ENCODE data around the gene ATP9B. TPM values are rescaled to one million over a fixed set of nuclear protein-coding genes. Genes with fewer than 3 reads are reported as not detected.

ATP9B gene
- total RNA-seq, 2 donors from 2014 or later, result 29.1 to 38.1 TPM

DNA sequence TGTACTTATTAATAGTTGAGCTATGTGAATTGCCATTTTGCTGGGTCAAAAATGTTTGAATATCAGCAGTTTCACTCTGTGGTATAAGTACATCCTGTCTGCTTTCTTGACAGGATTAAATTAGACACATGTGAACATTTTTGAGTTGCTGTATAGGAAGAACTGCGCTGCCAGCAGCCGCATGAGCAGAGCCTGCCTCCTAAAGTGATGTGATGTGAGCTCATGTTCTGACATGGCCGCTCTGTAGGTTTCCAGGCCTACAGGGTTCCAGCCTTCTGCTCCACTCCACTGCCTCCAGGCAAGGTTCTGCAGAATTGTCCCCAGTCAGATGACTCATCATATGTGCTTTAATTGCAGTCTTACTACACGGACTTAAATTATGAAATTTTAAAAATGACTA, 206.8 kb downstream of the ATP9B start:
- WGBS, 2 experiments (ENCODE audit: insufficient coverage in 1 of 2, insufficient read length in 1 of 2), result 90 to 92% methylated on average over 4 of the region's 4 CpGs
- Histone ChIP-seq H3K27me3 (ENCODE audit: control insufficient read depth, insufficient read depth, low read length, poor library complexity, severe bottlenecking) (no peaks in the 10 kb centered on the region), H3K4me3 (ENCODE audit: low read length) (no peak overlapping the region), H3K27ac (ENCODE audit: low read depth, low read length) (no peak overlapping the region), H3K9me3 (ENCODE audit: control insufficient read depth, low read length) (no peaks in the 10 kb centered on the region), H3K36me3 (ENCODE audit: control insufficient read depth, insufficient read depth, low read length) (no peaks in the 10 kb centered on the region), H3K4me1 (ENCODE audit: control insufficient read depth, insufficient read depth, low read length) (no peaks in the 10 kb centered on the region), H3K9ac (ENCODE audit: extremely low read depth, low read length, poor library complexity, severe bottlenecking) (no peak overlapping the region)
- no peak for DNase-seq
- no peak overlapping the region for H3K27ac Mint-ChIP-seq
- no peaks in the 10 kb centered on the region for H3K4me1 Mint-ChIP-seq
- H3K27me3 Mint-ChIP-seq (ENCODE audit: insufficient read depth), result no peaks in the 10 kb centered on the region
- no peak overlapping the region for H3K4me3 Mint-ChIP-seq
- TF ChIP-seq, protein P1, sequence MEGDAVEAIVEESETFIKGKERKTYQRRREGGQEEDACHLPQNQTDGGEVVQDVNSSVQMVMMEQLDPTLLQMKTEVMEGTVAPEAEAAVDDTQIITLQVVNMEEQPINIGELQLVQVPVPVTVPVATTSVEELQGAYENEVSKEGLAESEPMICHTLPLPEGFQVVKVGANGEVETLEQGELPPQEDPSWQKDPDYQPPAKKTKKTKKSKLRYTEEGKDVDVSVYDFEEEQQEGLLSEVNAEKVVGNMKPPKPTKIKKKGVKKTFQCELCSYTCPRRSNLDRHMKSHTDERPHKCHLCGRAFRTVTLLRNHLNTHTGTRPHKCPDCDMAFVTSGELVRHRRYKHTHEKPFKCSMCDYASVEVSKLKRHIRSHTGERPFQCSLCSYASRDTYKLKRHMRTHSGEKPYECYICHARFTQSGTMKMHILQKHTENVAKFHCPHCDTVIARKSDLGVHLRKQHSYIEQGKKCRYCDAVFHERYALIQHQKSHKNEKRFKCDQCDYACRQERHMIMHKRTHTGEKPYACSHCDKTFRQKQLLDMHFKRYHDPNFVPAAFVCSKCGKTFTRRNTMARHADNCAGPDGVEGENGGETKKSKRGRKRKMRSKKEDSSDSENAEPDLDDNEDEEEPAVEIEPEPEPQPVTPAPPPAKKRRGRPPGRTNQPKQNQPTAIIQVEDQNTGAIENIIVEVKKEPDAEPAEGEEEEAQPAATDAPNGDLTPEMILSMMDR (conservative IDR thresholded peaks at IDR 0.05), result no peak
- no peaks in the 10 kb centered on the region for H3K9me3 Mint-ChIP-seq
- H3K36me3 Mint-ChIP-seq (ENCODE audit: low read depth), result peaks cover 7% of the 10 kb centered on the region

DNA sequence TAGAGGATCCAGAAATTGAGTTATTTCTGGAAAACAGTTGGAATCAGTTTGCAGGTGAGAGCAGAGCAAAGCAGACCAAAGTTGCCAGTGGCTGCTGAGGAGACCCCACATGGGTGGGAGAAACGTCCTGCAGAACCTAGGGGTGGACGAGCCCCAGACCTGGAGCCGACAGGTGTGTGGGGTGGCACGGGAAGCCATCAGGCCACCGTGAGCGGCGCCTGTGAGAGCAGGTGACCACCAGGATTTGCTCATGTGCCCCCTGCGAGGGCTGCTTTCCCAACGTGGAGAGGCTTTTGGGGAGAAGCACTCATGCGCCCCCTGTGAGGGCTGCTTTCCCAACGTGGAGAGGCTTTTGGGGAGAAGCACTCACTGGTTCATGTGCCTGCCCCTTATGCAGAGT, 209.7 kb downstream of the ATP9B start:
- peaks cover under 1% of the 10 kb centered on the region for H3K9me3 Mint-ChIP-seq
- 91 to 97% methylated on average over 6 to 11 of the region's 11 CpGs for WGBS, 2 experiments (ENCODE audit: insufficient coverage in 1 of 2, insufficient read length in 1 of 2)
- TF ChIP-seq, protein P1 (conservative IDR thresholded peaks at IDR 0.05), result no peak
- no peaks in the 10 kb centered on the region for H3K9me3 ChIP-seq (ENCODE audit: control insufficient read depth, low read length)
- no peak overlapping the region for H3K4me3 ChIP-seq (ENCODE audit: low read length)
- H3K27me3 Mint-ChIP-seq (ENCODE audit: insufficient read depth), result no peaks in the 10 kb centered on the region
- no peaks in the 10 kb centered on the region for H3K4me1 ChIP-seq (ENCODE audit: control insufficient read depth, insufficient read depth, low read length)
- DNase-seq, result peak; percentile 42
- no peak overlapping the region for H3K4me3 Mint-ChIP-seq
- no peak overlapping the region for H3K27ac Mint-ChIP-seq
- no peaks in the 10 kb centered on the region for H3K4me1 Mint-ChIP-seq
- H3K27ac ChIP-seq (ENCODE audit: low read depth, low read length), result no peak overlapping the region
- H3K36me3 ChIP-seq (ENCODE audit: control insufficient read depth, insufficient read depth, low read length), result no peaks in the 10 kb centered on the region
- H3K36me3 Mint-ChIP-seq (ENCODE audit: low read depth), result peaks cover 20% of the 10 kb centered on the region
- H3K27me3 ChIP-seq (ENCODE audit: control insufficient read depth, insufficient read depth, low read length, poor library complexity, severe bottlenecking), result no peaks in the 10 kb centered on the region
- H3K9ac ChIP-seq (ENCODE audit: extremely low read depth, low read length, poor library complexity, severe bottlenecking), result no peak overlapping the region

DNA sequence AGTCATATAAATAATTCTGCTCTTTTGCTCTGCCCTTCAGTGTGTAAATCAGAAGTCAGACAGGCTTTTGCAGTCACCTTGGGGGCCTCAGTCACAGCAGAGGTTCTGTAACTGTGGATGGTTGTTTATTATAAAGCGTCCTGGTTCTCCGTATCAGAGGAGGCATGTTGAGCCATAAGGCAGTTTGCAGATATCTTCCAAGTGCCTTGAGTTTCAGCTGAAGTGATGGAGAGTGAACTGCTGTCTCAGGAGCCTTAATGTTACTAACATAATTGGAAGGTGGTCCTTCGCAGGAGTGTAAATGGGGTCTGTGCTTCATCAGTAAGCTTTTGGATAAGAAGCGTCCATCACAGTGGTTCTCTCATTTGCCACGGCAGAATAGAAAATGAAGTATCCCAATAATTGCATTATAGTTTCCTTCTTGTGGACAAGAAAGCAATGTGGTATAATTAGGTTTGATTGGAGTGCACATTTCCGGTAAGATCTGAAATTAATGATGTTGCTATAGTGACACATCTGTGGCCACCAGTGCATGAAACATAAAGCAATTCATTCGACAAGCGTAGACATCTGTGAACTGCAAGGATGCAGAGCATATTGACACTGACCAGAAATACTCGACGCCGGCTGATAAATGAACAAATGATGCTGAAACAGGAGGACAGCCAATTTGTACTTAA, 214.1 kb downstream of the ATP9B start:
- Mint-ChIP-seq H3K4me1 (no peaks in the 10 kb centered on the region), H3K4me3 (no peak overlapping the region), H3K36me3 (ENCODE audit: low read depth) (peaks cover 22% of the 10 kb centered on the region), H3K27me3 (ENCODE audit: insufficient read depth) (no peaks in the 10 kb centered on the region), H3K27ac (no peak overlapping the region), H3K9me3 (peaks cover 15% of the 10 kb centered on the region)
- Histone ChIP-seq H3K4me1 (ENCODE audit: control insufficient read depth, insufficient read depth, low read length) (no peaks in the 10 kb centered on the region), H3K27me3 (ENCODE audit: control insufficient read depth, insufficient read depth, low read length, poor library complexity, severe bottlenecking) (no peaks in the 10 kb centered on the region), H3K36me3 (ENCODE audit: control insufficient read depth, insufficient read depth, low read length) (no peaks in the 10 kb centered on the region), H3K9ac (ENCODE audit: extremely low read depth, low read length, poor library complexity, severe bottlenecking) (no peak overlapping the region), H3K4me3 (ENCODE audit: low read length) (no peak overlapping the region), H3K9me3 (ENCODE audit: control insufficient read depth, low read length) (no peaks in the 10 kb centered on the region), H3K27ac (ENCODE audit: low read depth, low read length) (no peak overlapping the region)
- DNase-seq, result no peak
- WGBS, 2 experiments (ENCODE audit: insufficient coverage in 1 of 2, insufficient read length in 1 of 2), result 94 to 96% methylated on average over 10 to 11 of the region's 11 CpGs
- TF ChIP-seq, protein P1 (conservative IDR thresholded peaks at IDR 0.05), result no peak

Measured in endodermal cell (in vitro differentiated cells).